HCT116 (cell line): ENCODE results near the gene ZXDA. TPM values are rescaled to one million over a fixed set of nuclear protein-coding genes. Genes with fewer than 3 reads are reported as not detected.

ENCODE experiments used
- ATAC-seq: fragments of 200-7000 bp; cut with Tn5 transposase; 2 replicates; pipeline ENCODE4 v1.9.1; 2020; ENCODE audit warnings: mild to moderate bottlenecking, moderate library complexity
- BruUV-seq: library from RNA; stranded (reverse); fragments of 400-500 nt; replicated peaks from 2 replicates; lab custom pipeline; 2021; lab: Mats Ljungman, UMichigan
- CTCF ChIA-PET: fragments of 300-600 bp; sonication (Branson Sonifier 250); formaldehyde crosslinking; loops from one replicate; lab custom pipeline; 2021; ENCODE audit warnings: antibody characterized with exemption; lab: Charles Lee
- POLR2A ChIA-PET: fragments of 300-600, 350-600 bp; sonication (Branson Sonifier 250); formaldehyde crosslinking; loops from one replicate; lab custom pipeline; 2021; ENCODE audit warnings: antibody characterized with exemption; lab: Charles Lee
- RAD21 ChIA-PET, 2 experiments: fragments of 300-600 bp; sonication (Branson Sonifier 250); formaldehyde crosslinking; loops; one replicate each; lab custom pipeline; 2023; ENCODE audit warnings: low total read pairs in 2 of 2; ENCODE audit not compliant: uncharacterized antibody in 2 of 2, unreplicated experiment in 2 of 2, low non-redundant PET in 1 of 2; lab: Charles Lee
- DNase-seq: peaks from one replicate; pipeline ENCODE4 v3.0.0-alpha.2; 2010; ENCODE audit warnings: low read depth, low spot score
- H2AFZ ChIP-seq: fragments of 200-600 bp; shearing (Covaris generic), sonication (generic); 2 replicates; pipeline ENCODE4 v1.6.1; 2017; ENCODE audit warnings: low read depth, mixed run types, mixed read lengths, antibody characterized with exemption, low read length; ENCODE audit not compliant: poor library complexity, severe bottlenecking
- H3K27ac ChIP-seq: 2 replicates; pipeline ENCODE4 v1.5.1; 2012; ENCODE audit warnings: low read depth, low read length
- H3K27me3 ChIP-seq: fragments of 200-600 bp; sonication (generic); 2 replicates; pipeline ENCODE4 v1.6.1; 2016; ENCODE audit warnings: mixed run types, low read length, mixed read lengths; ENCODE audit not compliant: insufficient read depth
- H3K36me3 ChIP-seq, 2 experiments: fragments of 200-500 bp in 1 of 2; fragments of 200-600 bp in 1 of 2; sonication (Bioruptor generic) in 1 of 2; sonication (generic) in 1 of 2; 2 replicates each; pipeline versions ENCODE4 v1.5.1 to v1.6.1; 2014 to 2016; ENCODE audit warnings: low read length in 2 of 2, inconsistent platforms in 1 of 2, mixed read lengths in 1 of 2, mixed run types in 1 of 2; ENCODE audit not compliant: insufficient read depth in 2 of 2, control insufficient read depth in 1 of 2
- H3K4me1 ChIP-seq, 2 experiments: fragments of 200-600 bp in 1 of 2; sonication (generic) in 1 of 2; 2 replicates each; pipeline versions ENCODE4 v1.5.1 to v1.6.1; 2012 to 2017; ENCODE audit warnings: low read length in 2 of 2, inconsistent platforms in 1 of 2, mild to moderate bottlenecking in 1 of 2, mixed read lengths in 1 of 2, mixed run types in 1 of 2, moderate library complexity in 1 of 2; ENCODE audit not compliant: insufficient read depth in 2 of 2, control insufficient read depth in 1 of 2
- H3K4me2 ChIP-seq: fragments of 200-600 bp; sonication (generic); 2 replicates; pipeline ENCODE4 v1.6.1; 2017; ENCODE audit warnings: mixed run types, low read length, mixed read lengths
- H3K4me3 ChIP-seq, 2 experiments: fragments of 200-600 bp in 1 of 2; sonication (generic) in 1 of 2; replicated peaks in 1 of 2; 2 replicates each; pipeline ENCODE4 v1.5.1; 2011 to 2016; ENCODE audit warnings: low read length in 2 of 2, control low read depth in 1 of 2, low read depth in 1 of 2, mild to moderate bottlenecking in 1 of 2, mixed read lengths in 1 of 2, mixed run types in 1 of 2
- H3K79me2 ChIP-seq: fragments of 200-600 bp; sonication (generic); 2 replicates; pipeline ENCODE4 v1.6.1; 2017; ENCODE audit warnings: mild to moderate bottlenecking, mixed run types, low read length, moderate library complexity, mixed read lengths; ENCODE audit not compliant: insufficient read depth
- H3K9ac ChIP-seq: fragments of 200-600 bp; sonication (generic); 2 replicates; pipeline ENCODE4 v1.6.1; 2016; ENCODE audit warnings: low read length, mixed read lengths
- H3K9me2 ChIP-seq: fragments of 200-600 bp; sonication (generic), shearing (Covaris generic); 2 replicates; pipeline ENCODE4 v1.6.1; 2017; ENCODE audit warnings: mixed run types, mild to moderate bottlenecking, moderate library complexity; ENCODE audit not compliant: insufficient read depth
- H3K9me3 ChIP-seq, 2 experiments: fragments of 200-500 bp in 1 of 2; fragments of 200-600 bp in 1 of 2; sonication (Bioruptor generic) in 1 of 2; sonication (generic) in 1 of 2; 2 replicates each; pipeline ENCODE4 v1.6.1; 2014 to 2017; ENCODE audit warnings: low read length in 2 of 2, mixed read lengths in 2 of 2, inconsistent platforms in 1 of 2, low read depth in 1 of 2, mild to moderate bottlenecking in 1 of 2, mixed run types in 1 of 2, moderate library complexity in 1 of 2; ENCODE audit not compliant: control insufficient read depth in 1 of 2, insufficient read depth in 1 of 2
- H4K20me1 ChIP-seq: fragments of 200-600 bp; sonication (generic), shearing (Covaris generic); 2 replicates; pipeline ENCODE4 v1.6.1; 2017; ENCODE audit warnings: mixed run types, mild to moderate bottlenecking, moderate library complexity; ENCODE audit not compliant: insufficient read depth
- CBX3 ChIP-seq: IDR thresholded peaks from 2 replicates; pipeline ENCODE4 v1.6.1; 2012; ENCODE audit warnings: low read depth
- EGR1 ChIP-seq: IDR thresholded peaks from 2 replicates; pipeline ENCODE4 v1.6.1; 2012; ENCODE audit warnings: low read depth
- EZH2 ChIP-seq: fragments of 200-600 bp; sonication (generic); IDR thresholded peaks from 2 replicates; pipeline ENCODE4 v1.6.1; 2017; ENCODE audit warnings: antibody characterized with exemption, mixed run types
- EZH2phosphoT487 ChIP-seq: fragments of 200-600 bp; IDR thresholded peaks from 2 replicates; pipeline ENCODE4 v1.6.1; 2018; ENCODE audit warnings: antibody characterized with exemption, borderline replicate concordance
- FOSL1 ChIP-seq: IDR thresholded peaks from 2 replicates; pipeline ENCODE4 v1.6.1; 2012; ENCODE audit warnings: low read depth
- POLR2A ChIP-seq: IDR thresholded peaks from 2 replicates; pipeline ENCODE4 v1.7.0; 2011; ENCODE audit warnings: borderline replicate concordance; ENCODE audit not compliant: insufficient read depth, insufficient read length; ENCODE audit errors: extremely low read depth
- RAD21 ChIP-seq: IDR thresholded peaks from 2 replicates; pipeline ENCODE4 v1.6.1; 2012; ENCODE audit warnings: low read depth, mild to moderate bottlenecking
- SIN3A ChIP-seq: IDR thresholded peaks from 2 replicates; pipeline ENCODE4 v1.6.1; 2012; ENCODE audit warnings: low read depth
- SP1 ChIP-seq: IDR thresholded peaks from 2 replicates; pipeline ENCODE4 v1.6.1; 2012; ENCODE audit warnings: low read depth
- YY1 ChIP-seq: IDR thresholded peaks from 2 replicates; pipeline ENCODE4 v1.6.1; 2011; ENCODE audit warnings: low read length, low read depth, moderate library complexity, mild to moderate bottlenecking; ENCODE audit not compliant: insufficient replicate concordance; ENCODE audit errors: extremely low read depth
- ZFX ChIP-seq: fragments of 450-650 bp; IDR thresholded peaks from 2 replicates; pipeline ENCODE4 v1.6.1; 2017
- ZNF274 ChIP-seq: fragments of 200-500 bp; sonication (Bioruptor generic); IDR thresholded peaks from 2 replicates; pipeline ENCODE4 v1.6.1; 2014; ENCODE audit warnings: mild to moderate bottlenecking, low read depth, low read length, inconsistent platforms
- intact Hi-C: fragments of 100-400 bp; cut with micrococcal nuclease; formaldehyde crosslinking; loops from 2 replicates; pipeline ENCODE4 v1.10.0; 2022
- total RNA-seq: library from RNA; stranded (reverse); gene quantifications from one replicate; pipeline ENCODE4 v1.2.1, GENCODE V29; 2021; ENCODE audit not compliant: unreplicated experiment
- TF ChIP-seq, protein P1 (sequence below): IDR thresholded peaks from 2 replicates; pipeline ENCODE4 v1.6.1; 2011; ENCODE audit warnings: mild to moderate bottlenecking, low read length, moderate library complexity; ENCODE audit not compliant: insufficient replicate concordance; ENCODE audit errors: extremely low read depth
- TF ChIP-seq, protein P2 (sequence below): IDR thresholded peaks from 2 replicates; pipeline ENCODE4 v1.6.1; 2012; ENCODE audit warnings: low read depth
- TF ChIP-seq, protein P3 (sequence below), 3 experiments: fragments of 200-600 bp in 1 of 3; sonication (generic) in 1 of 3; IDR thresholded peaks in 2 of 3; conservative IDR thresholded peaks in 1 of 3; 2 replicates each; pipeline ENCODE4 v1.5.1; 2012 to 2017; ENCODE audit warnings: low read depth in 2 of 3, low read length in 2 of 3, antibody characterized with exemption in 1 of 3, borderline replicate concordance in 1 of 3, control low read depth in 1 of 3, mild to moderate bottlenecking in 1 of 3, mixed read lengths in 1 of 3, mixed run types in 1 of 3, moderate library complexity in 1 of 3; ENCODE audit not compliant: insufficient read depth in 1 of 3
- TF ChIP-seq, protein P4 (sequence below): IDR thresholded peaks from 2 replicates; pipeline ENCODE4 v1.6.1; 2012

ZXDA gene
- total RNA-seq, 1 experiment from 2014 or later: 3.8 TPM

DNA sequence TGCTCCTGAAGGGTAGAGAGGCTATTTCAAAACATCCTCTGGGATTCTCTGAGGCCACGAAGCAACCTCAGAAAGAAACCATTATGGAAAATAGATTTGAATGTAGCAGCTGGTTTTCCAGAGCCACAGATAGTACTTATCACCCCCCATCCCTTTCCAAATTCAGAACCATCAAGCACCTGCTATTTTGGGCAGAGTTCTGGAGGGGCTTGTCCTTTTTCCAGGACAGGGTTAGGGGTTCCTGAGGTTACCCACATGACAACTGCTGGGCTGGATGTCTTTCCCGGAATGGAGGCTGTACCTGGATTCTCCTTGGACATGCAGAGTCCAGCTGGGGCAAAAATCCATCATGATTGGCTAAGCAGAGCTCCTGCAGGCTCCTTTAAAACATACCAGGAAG, 22.0 kb upstream of the ZXDA start:
- Histone ChIP-seq H3K36me3 (no peaks in the 10 kb centered on the region), H3K27me3 (no peaks in the 10 kb centered on the region), H3K4me1 (no peaks in the 10 kb centered on the region), H3K27ac (no peak overlapping the region), H3K4me2 (no peak overlapping the region), H3K79me2 (no peaks in the 10 kb centered on the region), H2AFZ (no peak overlapping the region), H3K9me3 (no peaks in the 10 kb centered on the region), H3K9me2 (no peaks in the 10 kb centered on the region), H3K9ac (no peak overlapping the region), H3K4me3 (no peak overlapping the region), H4K20me1 (no peaks in the 10 kb centered on the region)
- CTCF ChIA-PET: no interaction called here
- TF ChIP-seq SIN3A: no peak
- TF ChIP-seq EZH2phosphoT487: no peak
- no peak for TF ChIP-seq POLR2A
- TF ChIP-seq ZFX: no peak
- no peak for TF ChIP-seq EGR1
- TF ChIP-seq SP1: no peak
- TF ChIP-seq, protein P1, sequence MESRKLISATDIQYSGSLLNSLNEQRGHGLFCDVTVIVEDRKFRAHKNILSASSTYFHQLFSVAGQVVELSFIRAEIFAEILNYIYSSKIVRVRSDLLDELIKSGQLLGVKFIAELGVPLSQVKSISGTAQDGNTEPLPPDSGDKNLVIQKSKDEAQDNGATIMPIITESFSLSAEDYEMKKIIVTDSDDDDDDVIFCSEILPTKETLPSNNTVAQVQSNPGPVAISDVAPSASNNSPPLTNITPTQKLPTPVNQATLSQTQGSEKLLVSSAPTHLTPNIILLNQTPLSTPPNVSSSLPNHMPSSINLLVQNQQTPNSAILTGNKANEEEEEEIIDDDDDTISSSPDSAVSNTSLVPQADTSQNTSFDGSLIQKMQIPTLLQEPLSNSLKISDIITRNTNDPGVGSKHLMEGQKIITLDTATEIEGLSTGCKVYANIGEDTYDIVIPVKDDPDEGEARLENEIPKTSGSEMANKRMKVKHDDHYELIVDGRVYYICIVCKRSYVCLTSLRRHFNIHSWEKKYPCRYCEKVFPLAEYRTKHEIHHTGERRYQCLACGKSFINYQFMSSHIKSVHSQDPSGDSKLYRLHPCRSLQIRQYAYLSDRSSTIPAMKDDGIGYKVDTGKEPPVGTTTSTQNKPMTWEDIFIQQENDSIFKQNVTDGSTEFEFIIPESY: no peak
- TF ChIP-seq FOSL1: no peak
- TF ChIP-seq, protein P2, sequence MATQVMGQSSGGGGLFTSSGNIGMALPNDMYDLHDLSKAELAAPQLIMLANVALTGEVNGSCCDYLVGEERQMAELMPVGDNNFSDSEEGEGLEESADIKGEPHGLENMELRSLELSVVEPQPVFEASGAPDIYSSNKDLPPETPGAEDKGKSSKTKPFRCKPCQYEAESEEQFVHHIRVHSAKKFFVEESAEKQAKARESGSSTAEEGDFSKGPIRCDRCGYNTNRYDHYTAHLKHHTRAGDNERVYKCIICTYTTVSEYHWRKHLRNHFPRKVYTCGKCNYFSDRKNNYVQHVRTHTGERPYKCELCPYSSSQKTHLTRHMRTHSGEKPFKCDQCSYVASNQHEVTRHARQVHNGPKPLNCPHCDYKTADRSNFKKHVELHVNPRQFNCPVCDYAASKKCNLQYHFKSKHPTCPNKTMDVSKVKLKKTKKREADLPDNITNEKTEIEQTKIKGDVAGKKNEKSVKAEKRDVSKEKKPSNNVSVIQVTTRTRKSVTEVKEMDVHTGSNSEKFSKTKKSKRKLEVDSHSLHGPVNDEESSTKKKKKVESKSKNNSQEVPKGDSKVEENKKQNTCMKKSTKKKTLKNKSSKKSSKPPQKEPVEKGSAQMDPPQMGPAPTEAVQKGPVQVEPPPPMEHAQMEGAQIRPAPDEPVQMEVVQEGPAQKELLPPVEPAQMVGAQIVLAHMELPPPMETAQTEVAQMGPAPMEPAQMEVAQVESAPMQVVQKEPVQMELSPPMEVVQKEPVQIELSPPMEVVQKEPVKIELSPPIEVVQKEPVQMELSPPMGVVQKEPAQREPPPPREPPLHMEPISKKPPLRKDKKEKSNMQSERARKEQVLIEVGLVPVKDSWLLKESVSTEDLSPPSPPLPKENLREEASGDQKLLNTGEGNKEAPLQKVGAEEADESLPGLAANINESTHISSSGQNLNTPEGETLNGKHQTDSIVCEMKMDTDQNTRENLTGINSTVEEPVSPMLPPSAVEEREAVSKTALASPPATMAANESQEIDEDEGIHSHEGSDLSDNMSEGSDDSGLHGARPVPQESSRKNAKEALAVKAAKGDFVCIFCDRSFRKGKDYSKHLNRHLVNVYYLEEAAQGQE: no peak
- TF ChIP-seq, protein P3, sequence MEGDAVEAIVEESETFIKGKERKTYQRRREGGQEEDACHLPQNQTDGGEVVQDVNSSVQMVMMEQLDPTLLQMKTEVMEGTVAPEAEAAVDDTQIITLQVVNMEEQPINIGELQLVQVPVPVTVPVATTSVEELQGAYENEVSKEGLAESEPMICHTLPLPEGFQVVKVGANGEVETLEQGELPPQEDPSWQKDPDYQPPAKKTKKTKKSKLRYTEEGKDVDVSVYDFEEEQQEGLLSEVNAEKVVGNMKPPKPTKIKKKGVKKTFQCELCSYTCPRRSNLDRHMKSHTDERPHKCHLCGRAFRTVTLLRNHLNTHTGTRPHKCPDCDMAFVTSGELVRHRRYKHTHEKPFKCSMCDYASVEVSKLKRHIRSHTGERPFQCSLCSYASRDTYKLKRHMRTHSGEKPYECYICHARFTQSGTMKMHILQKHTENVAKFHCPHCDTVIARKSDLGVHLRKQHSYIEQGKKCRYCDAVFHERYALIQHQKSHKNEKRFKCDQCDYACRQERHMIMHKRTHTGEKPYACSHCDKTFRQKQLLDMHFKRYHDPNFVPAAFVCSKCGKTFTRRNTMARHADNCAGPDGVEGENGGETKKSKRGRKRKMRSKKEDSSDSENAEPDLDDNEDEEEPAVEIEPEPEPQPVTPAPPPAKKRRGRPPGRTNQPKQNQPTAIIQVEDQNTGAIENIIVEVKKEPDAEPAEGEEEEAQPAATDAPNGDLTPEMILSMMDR (IDR thresholded peaks at IDR 0.05 in 2 of 3, conservative IDR thresholded peaks at IDR 0.05 in 1 of 3; ENCODE audit: borderline replicate concordance in 1 of 3, insufficient read depth in 1 of 3, low read depth in 2 of 3, low read length in 2 of 3): no peak
- no peak for TF ChIP-seq RAD21
- TF ChIP-seq, protein P4, sequence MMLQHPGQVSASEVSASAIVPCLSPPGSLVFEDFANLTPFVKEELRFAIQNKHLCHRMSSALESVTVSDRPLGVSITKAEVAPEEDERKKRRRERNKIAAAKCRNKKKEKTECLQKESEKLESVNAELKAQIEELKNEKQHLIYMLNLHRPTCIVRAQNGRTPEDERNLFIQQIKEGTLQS: no peak
- no peak for TF ChIP-seq EZH2
- no peak for TF ChIP-seq ZNF274
- TF ChIP-seq CBX3: no peak
- TF ChIP-seq YY1: no peak
- RAD21 ChIA-PET: no interaction called here
- BruUV-seq: no TSS peak
- POLR2A ChIA-PET: no interaction called here
- DNase-seq (no peak), ATAC-seq (no peak)
- intact Hi-C loops: no loop called here
